ENCODE measurements around the gene DLL4. TPM values are rescaled to one million over a fixed set of nuclear protein-coding genes. Genes with fewer than 3 reads are reported as not detected.

DLL4 gene
- total RNA-seq, 2 experiments from 2014 or later = not detected

- CTCF ChIA-PET = interaction anchor here (0.6 to 5.3 kb wide), 57 partner anchors 10 to 438 kb away, joined by 3 to 92 read pairs (median 4); partner anchors contain the start of genes CHAC1, CHP1, DNAJC17 and KNL1
- POLR2A ChIA-PET = interaction anchor here (0.7 to 3.2 kb wide), 21 partner anchors 11 to 438 kb away, joined by 3 to 51 read pairs (median 5); partner anchors contain the start of genes DNAJC17, INO80, NUSAP1 and OIP5
- peak overlapping the region; percentile 93 for H3K27ac Mint-ChIP-seq
Observed at GRCh38 chr15:40894681-40895448, 34.3 kb upstream of the DLL4 start.

DNA sequence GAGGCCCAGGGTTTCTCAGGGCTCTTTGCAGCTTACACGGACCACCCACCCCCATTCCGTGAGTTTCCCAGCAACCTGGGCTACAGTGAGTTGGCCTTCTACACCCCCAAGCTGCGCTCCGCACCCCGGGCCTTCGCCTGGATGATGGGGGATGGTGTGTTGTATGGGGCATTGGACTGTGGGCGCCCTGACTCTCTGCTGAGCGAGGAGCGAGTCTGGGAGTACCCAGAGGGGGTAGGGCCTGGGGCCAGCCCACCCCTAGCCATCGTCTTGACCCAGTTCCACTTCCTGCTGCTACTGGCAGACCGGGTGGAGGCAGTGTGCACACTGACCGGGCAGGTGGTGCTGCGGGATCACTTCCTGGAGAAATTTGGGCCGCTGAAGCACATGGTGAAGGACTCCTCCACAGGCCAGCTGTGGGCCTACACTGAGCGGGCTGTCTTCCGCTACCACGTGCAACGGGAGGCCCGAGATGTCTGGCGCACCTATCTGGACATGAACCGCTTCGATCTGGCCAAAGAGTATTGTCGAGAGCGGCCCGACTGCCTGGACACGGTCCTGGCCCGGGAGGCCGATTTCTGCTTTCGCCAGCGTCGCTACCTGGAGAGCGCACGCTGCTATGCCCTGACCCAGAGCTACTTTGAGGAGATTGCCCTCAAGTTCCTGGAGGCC lies 29.5 kb upstream of the DLL4 start:
- CTCF ChIA-PET = interaction anchor here (0.6 to 2.2 kb wide), 2 partner anchors 31 to 107 kb away, joined by 5 to 6 read pairs; no protein-coding TSS in a partner anchor

More at GRCh38 chr15:40894681-40895448, 34.3 kb upstream of the DLL4 start:
- no peaks in the 10 kb centered on the region for H3K9me3 Mint-ChIP-seq
- peaks cover 31% of the 10 kb centered on the region for H3K36me3 Mint-ChIP-seq (ENCODE audit: low read depth)
- DNase-seq = peak; percentile 66
- peak overlapping the region; percentile 97 for H3K4me3 Mint-ChIP-seq
- H3K27me3 Mint-ChIP-seq = peaks cover 4% of the 10 kb centered on the region
- H3K4me1 Mint-ChIP-seq = peaks cover 36% of the 10 kb centered on the region

GRCh38 chr15:40900256-40901052 lies 28.7 kb upstream of the DLL4 start:
- H3K36me3 Mint-ChIP-seq (ENCODE audit: low read depth) = peaks cover 58% of the 10 kb centered on the region
- H3K27me3 Mint-ChIP-seq = no peaks in the 10 kb centered on the region
- CTCF ChIA-PET = interaction anchor here (0.6 to 2.2 kb wide), 2 partner anchors 31 to 108 kb away, joined by 5 to 6 read pairs; no protein-coding TSS in a partner anchor
- DNase-seq = no peak
- no peaks in the 10 kb centered on the region for H3K9me3 Mint-ChIP-seq
- H3K27ac Mint-ChIP-seq = no peak overlapping the region
- H3K4me1 Mint-ChIP-seq = peaks cover 28% of the 10 kb centered on the region
- no peak overlapping the region for H3K4me3 Mint-ChIP-seq
- POLR2A ChIA-PET = interaction anchor here (1.1 kb wide), 1 partner anchor 42 kb away, joined by 4 read pairs; no protein-coding TSS in a partner anchor

More for the DNA sequence above, 29.5 kb upstream of the DLL4 start:
- Mint-ChIP-seq H3K36me3 (ENCODE audit: low read depth) (peaks cover 60% of the 10 kb centered on the region), H3K4me3 (no peak overlapping the region), H3K27ac (no peak overlapping the region), H3K9me3 (no peaks in the 10 kb centered on the region), H3K27me3 (no peaks in the 10 kb centered on the region), H3K4me1 (peaks cover 35% of the 10 kb centered on the region)
- POLR2A ChIA-PET = interaction anchor here (1.1 kb wide), 1 partner anchor 42 kb away, joined by 4 read pairs; no protein-coding TSS in a partner anchor
- DNase-seq = no peak

DNA sequence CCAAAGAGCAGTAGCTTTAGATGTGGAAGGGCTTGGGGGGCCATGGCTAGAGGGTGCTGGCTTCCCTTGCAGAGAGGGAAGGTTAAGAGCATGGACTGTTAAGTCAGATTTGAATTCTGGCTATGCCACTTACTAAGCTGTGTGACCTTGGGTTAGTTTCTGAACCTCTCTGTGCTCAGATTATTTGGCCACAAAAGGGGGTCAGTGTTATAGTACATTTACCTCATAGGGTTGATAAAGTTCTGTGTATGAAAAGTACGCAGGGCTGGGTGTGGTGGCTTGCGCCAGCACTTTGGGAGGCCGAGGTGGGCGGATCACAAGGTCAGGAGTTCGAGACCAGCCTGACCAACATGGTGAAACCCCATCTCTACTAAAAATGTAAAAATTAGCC lies 28.1 kb upstream of the DLL4 start:
- Mint-ChIP-seq H3K4me1 (peaks cover 22% of the 10 kb centered on the region), H3K27me3 (no peaks in the 10 kb centered on the region), H3K9me3 (no peaks in the 10 kb centered on the region), H3K36me3 (ENCODE audit: low read depth) (peaks cover 55% of the 10 kb centered on the region), H3K27ac (no peak overlapping the region), H3K4me3 (no peak overlapping the region)
- no peak for DNase-seq
- POLR2A ChIA-PET = no interaction called here
- CTCF ChIA-PET = interaction anchor here (2.2 to 6.9 kb wide), 2 partner anchors 30 to 284 kb away, joined by 6 to 65 read pairs; no protein-coding TSS in a partner anchor

- H3K27me3 Mint-ChIP-seq = no peaks in the 10 kb centered on the region
- POLR2A ChIA-PET = interaction anchor here (0.6 to 6.7 kb wide), 5 partner anchors 8 to 720 kb away, joined by 3 to 34 read pairs (median 4); partner anchors contain the start of genes INO80 and VPS18
- DNase-seq = no peak
- H3K4me3 Mint-ChIP-seq = no peak overlapping the region
- no peaks in the 10 kb centered on the region for H3K9me3 Mint-ChIP-seq
- H3K27ac Mint-ChIP-seq = no peak overlapping the region
- CTCF ChIA-PET = interaction anchor here (0.7 to 7.0 kb wide), 13 partner anchors 7 to 285 kb away, joined by 3 to 92 read pairs (median 6); partner anchors contain the start of genes INO80 and VPS18
- peaks cover 33% of the 10 kb centered on the region for H3K4me1 Mint-ChIP-seq
- peaks cover 48% of the 10 kb centered on the region for H3K36me3 Mint-ChIP-seq (ENCODE audit: low read depth)
Observed at GRCh38 chr15:40902605-40903561, 26.3 kb upstream of the DLL4 start.

DNA sequence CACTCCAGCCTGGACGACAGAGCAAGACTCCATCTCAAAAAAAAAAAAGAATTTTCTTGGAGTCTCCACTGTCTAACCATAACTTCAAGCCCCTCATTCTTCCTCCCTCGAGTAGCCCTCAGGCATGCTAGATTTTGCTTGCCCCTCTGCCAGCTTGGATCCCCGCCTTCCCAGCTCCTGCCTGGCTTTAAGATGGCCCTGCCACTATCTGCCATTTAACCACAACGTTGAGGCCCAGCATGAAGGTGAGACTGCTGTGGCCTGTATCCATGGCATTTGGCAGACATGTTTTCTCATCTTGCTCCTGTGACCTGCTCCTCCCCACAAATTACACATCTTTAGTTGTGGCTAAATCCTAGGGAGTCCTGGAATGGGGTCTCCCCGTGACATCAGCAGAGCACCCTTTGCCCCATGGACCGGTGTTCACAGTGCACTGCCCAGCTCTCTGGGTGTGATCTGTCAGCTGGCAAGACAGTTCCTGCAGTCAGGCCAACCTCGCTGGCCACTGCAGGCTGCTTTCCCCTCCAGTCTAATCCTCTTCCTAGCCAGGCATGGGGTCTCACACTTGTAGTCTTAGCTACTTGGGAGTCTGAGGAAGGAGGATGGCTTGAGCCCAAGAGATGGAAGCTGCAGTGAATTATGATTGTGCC lies 24.5 kb upstream of the DLL4 start:
- Mint-ChIP-seq H3K27ac (no peak overlapping the region), H3K36me3 (ENCODE audit: low read depth) (peaks cover 36% of the 10 kb centered on the region), H3K4me1 (peaks cover 36% of the 10 kb centered on the region), H3K4me3 (no peak overlapping the region), H3K9me3 (no peaks in the 10 kb centered on the region), H3K27me3 (no peaks in the 10 kb centered on the region)
- POLR2A ChIA-PET = interaction anchor here (0.7 to 6.7 kb wide), 3 partner anchors 10 to 47 kb away, joined by 3 to 34 read pairs (median 4); partner anchors contain the start of gene VPS18
- CTCF ChIA-PET = interaction anchor here (0.6 to 7.0 kb wide), 27 partner anchors 9 to 428 kb away, joined by 3 to 92 read pairs (median 6); partner anchors contain the start of genes CHAC1, DLL4, INO80 and NUSAP1
- no peak for DNase-seq

DNA sequence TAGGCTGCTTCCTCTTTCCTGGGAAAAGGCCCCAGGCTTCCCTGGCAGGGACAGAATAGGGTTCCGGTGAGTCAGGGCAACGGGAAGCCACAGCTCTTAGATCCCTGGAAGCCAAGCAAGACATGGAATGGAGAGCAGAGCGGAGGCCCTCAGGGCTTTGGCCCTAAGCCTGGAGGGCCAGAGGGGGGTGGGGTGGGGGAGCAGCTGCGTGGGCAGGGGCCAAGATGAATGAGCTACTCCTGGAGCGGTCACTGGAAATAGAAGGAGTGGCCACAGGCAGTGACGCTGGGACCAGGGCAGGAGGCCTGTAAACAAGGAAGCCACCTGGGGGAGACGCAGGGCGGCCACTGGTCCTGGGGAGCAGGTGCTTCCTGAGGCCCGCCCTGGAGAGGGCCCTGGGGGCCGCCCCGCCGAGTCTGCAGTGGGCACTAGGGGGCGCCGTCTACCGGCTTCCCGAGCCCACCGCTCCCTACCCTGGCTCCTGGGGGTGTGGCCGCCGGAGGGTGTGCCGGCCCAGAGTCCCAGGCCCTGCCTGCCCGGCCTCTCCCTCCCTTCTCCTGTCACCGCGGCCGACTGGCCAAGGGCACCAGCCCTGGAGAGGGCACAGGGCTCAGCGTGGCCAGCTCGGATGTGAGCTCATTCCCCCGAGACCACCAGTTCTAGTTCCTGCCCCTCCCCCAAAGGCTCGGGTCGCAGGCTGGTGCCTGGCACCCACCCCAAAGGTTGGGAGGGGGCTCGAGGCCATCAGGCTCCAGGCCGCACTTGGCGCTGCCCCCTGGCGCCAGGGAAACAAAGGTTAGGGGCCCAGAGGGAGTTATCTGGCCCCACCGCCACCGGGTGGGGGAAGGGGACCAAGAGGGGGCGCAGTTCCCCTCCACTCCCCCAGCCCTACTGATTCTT lies 22.8 kb upstream of the DLL4 start:
- no peaks in the 10 kb centered on the region for H3K9me3 Mint-ChIP-seq
- peaks cover 33% of the 10 kb centered on the region for H3K4me1 Mint-ChIP-seq
- ChIA-PET CTCF (interaction anchor here (0.5 to 7.0 kb wide), 23 partner anchors 10 to 427 kb away, joined by 3 to 92 read pairs (median 4); partner anchors contain the start of genes CHAC1, NUSAP1, OIP5 and RAD51), POLR2A (interaction anchor here (0.6 to 6.7 kb wide), 7 partner anchors 11 to 379 kb away, joined by 3 to 34 read pairs (median 3); partner anchors contain the start of gene VPS18)
- peak; percentile 76 for DNase-seq
- peaks cover 23% of the 10 kb centered on the region for H3K36me3 Mint-ChIP-seq (ENCODE audit: low read depth)
- H3K27me3 Mint-ChIP-seq = no peaks in the 10 kb centered on the region
- peak overlapping the region; percentile 71 for H3K4me3 Mint-ChIP-seq
- no peak overlapping the region for H3K27ac Mint-ChIP-seq

GRCh38 chr15:40906991-40907802 lies 21.9 kb upstream of the DLL4 start:
- DNase-seq = peak; percentile 62
- Mint-ChIP-seq H3K9me3 (no peaks in the 10 kb centered on the region), H3K27me3 (no peaks in the 10 kb centered on the region), H3K4me1 (peaks cover 33% of the 10 kb centered on the region), H3K36me3 (ENCODE audit: low read depth) (peaks cover 23% of the 10 kb centered on the region), H3K4me3 (peak overlapping the region; percentile 71), H3K27ac (peak overlapping the region; percentile 49)
- ChIA-PET CTCF (interaction anchor here (0.6 to 7.0 kb wide), 16 partner anchors 11 to 278 kb away, joined by 3 to 92 read pairs (median 4); partner anchors contain the start of genes RAD51 and VPS18), POLR2A (interaction anchor here (0.9 to 6.7 kb wide), 6 partner anchors 12 to 378 kb away, joined by 3 to 34 read pairs (median 3); partner anchors contain the start of genes CHAC1 and VPS18)

DNA sequence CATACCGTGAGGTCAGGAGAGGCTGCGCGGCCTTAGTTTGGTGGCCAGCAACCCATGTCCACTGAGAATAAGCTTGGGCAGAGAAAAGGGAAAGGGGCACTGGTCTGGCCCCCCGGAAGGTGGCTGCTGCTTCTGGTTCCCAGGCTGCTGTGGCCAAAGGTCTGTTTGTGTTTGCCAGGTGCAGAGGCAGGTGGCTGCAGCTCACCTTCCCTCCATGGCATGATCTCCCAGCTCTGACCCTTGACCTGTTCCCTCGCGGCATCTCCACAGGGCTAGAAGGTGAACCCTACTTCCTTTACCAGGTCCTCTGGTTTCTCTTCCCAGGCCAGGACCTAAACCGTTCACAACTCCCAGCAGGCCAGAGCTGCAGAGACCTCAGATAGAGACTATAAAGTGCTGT lies 21.0 kb upstream of the DLL4 start:
- no peak for DNase-seq
- POLR2A ChIA-PET = interaction anchor here (2.5 to 6.7 kb wide), 2 partner anchors 13 to 34 kb away, joined by 10 to 34 read pairs; partner anchors contain the start of gene VPS18
- Mint-ChIP-seq H3K36me3 (ENCODE audit: low read depth) (peaks cover 17% of the 10 kb centered on the region), H3K4me1 (peaks cover 27% of the 10 kb centered on the region), H3K4me3 (peak overlapping the region; percentile 32), H3K9me3 (no peaks in the 10 kb centered on the region), H3K27ac (no peak overlapping the region), H3K27me3 (no peaks in the 10 kb centered on the region)
- CTCF ChIA-PET = interaction anchor here (1.0 to 7.0 kb wide), 6 partner anchors 12 to 277 kb away, joined by 3 to 92 read pairs (median 17); partner anchors contain the start of gene VPS18
